Tibial nerve (tissue), 4 donors: ENCODE data around the gene NTSR1. TPM values are rescaled to one million over a fixed set of nuclear protein-coding genes. Genes with fewer than 3 reads are reported as not detected.

ENCODE experiments used
- DNase-seq, 2 donors: peaks; one replicate each; pipeline ENCODE4 v3.0.0-alpha.2; 2019; ENCODE audit warnings: low spot score in 2 of 2
- H3K27ac ChIP-seq, 4 donors: fragments of 200-600 bp; sonication (generic) in 3 of 4; one replicate each; pipeline ENCODE4 v1.5.1; 2017 to 2019; ENCODE audit warnings: mild to moderate bottlenecking in 1 of 4
- H3K27me3 ChIP-seq, 2 donors: fragments of 200-600 bp; sonication (generic) in 1 of 2; one replicate each; pipeline versions ENCODE4 v1.5.1 to v1.6.0; 2017 to 2019
- H3K36me3 ChIP-seq, 3 donors: fragments of 200-600 bp; sonication (generic); one replicate each; pipeline ENCODE4 v1.5.1; 2018 to 2019
- H3K4me1 ChIP-seq, 4 donors: fragments of 200-600 bp; sonication (generic) in 3 of 4; one replicate each; pipeline ENCODE4 v1.5.1; 2017 to 2019
- H3K4me3 ChIP-seq, 4 donors: fragments of 200-600 bp; sonication (generic) in 3 of 4; one replicate each; pipeline ENCODE4 v1.5.1; 2017 to 2019; ENCODE audit warnings: mild to moderate bottlenecking in 1 of 4, moderate library complexity in 1 of 4
- H3K9me3 ChIP-seq, 4 donors: fragments of 200-600 bp; sonication (generic) in 3 of 4; one replicate each; pipeline ENCODE4 v1.5.1; 2017 to 2019
- CTCF ChIP-seq, 5 experiments: fragments of 200-600 bp in 3 of 5; fragments of 450-650 bp in 2 of 5; sonication (generic) in 3 of 5; IDR thresholded peaks; one replicate each; pipeline ENCODE4 v1.5.1; 2016 to 2019; ENCODE audit warnings: antibody characterized with exemption in 5 of 5, mild to moderate bottlenecking in 3 of 5, moderate library complexity in 2 of 5
- EP300 ChIP-seq, 2 donors: sonication (generic); formaldehyde crosslinking; IDR thresholded peaks; one replicate each; pipeline ENCODE4 v1.6.1; 2017; ENCODE audit warnings: antibody characterized with exemption in 2 of 2, mild to moderate bottlenecking in 1 of 2
- POLR2A ChIP-seq, 2 donors: fragments of 450-650 bp; IDR thresholded peaks; one replicate each; pipeline ENCODE4 v1.6.1; 2017; ENCODE audit warnings: antibody characterized with exemption in 2 of 2, mild to moderate bottlenecking in 2 of 2, moderate library complexity in 2 of 2
- WGBS, 2 donors: methylation state at CpG; one replicate each; pipeline ENCODE4 v1.1.5; 2018; 5-methylcytosine and 5-hydroxymethylcytosine counted together
- total RNA-seq, 4 donors: library from RNA; depleted of rRNA; stranded (reverse); fragments of >200 nt; gene quantifications; one replicate each; pipeline ENCODE4 v1.1.0, GENCODE V29; 2016

NTSR1 gene
- total RNA-seq, 4 donors from 2014 or later = 0.30 TPM; not detected in 3

- 82 to 83% methylated on average over 19 to 22 of the region's 24 CpGs for WGBS, 2 donors
- DNase-seq = no peak
- TF ChIP-seq CTCF (IDR thresholded peaks at IDR 0.05) (no peak), EP300 (IDR thresholded peaks at IDR 0.05) (no peak), POLR2A (IDR thresholded peaks at IDR 0.05) (no peak)
Observed at GRCh38 chr20:62701161-62702012, 7.2 kb upstream of the NTSR1 start.

DNA sequence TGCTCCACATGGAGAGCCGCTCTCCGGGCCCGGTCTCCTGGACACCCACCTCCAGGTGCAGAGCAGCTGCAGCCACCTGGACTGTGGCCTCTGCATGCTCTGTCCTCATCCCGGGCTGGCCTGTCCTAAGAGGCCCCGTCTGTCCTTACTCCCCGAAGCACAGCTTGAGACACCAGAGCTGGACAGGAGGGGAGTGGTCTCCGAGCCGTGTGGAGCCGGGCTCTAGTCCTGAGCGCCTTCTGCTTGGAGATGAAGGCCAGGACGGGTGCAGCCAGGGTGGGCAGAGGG, 6.7 kb upstream of the NTSR1 start:
- WGBS, 2 donors = 85 to 89% methylated on average over 10 to 11 of the region's 11 CpGs
- no peak overlapping the region for H3K27ac ChIP-seq
- no peak for DNase-seq

More at GRCh38 chr20:62701161-62702012, 7.2 kb upstream of the NTSR1 start:
- no peak overlapping the region for H3K4me3 ChIP-seq
- H3K27ac ChIP-seq = no peak overlapping the region
- H3K4me1 ChIP-seq = peaks cover 0 to 25% (median 1%) of the 10 kb centered on the region in 4 donors
- no peaks in the 10 kb centered on the region for H3K36me3 ChIP-seq
- no peaks in the 10 kb centered on the region for H3K9me3 ChIP-seq
- H3K27me3 ChIP-seq = peaks cover 0 to under 1% of the 10 kb centered on the region in 2 donors

DNA sequence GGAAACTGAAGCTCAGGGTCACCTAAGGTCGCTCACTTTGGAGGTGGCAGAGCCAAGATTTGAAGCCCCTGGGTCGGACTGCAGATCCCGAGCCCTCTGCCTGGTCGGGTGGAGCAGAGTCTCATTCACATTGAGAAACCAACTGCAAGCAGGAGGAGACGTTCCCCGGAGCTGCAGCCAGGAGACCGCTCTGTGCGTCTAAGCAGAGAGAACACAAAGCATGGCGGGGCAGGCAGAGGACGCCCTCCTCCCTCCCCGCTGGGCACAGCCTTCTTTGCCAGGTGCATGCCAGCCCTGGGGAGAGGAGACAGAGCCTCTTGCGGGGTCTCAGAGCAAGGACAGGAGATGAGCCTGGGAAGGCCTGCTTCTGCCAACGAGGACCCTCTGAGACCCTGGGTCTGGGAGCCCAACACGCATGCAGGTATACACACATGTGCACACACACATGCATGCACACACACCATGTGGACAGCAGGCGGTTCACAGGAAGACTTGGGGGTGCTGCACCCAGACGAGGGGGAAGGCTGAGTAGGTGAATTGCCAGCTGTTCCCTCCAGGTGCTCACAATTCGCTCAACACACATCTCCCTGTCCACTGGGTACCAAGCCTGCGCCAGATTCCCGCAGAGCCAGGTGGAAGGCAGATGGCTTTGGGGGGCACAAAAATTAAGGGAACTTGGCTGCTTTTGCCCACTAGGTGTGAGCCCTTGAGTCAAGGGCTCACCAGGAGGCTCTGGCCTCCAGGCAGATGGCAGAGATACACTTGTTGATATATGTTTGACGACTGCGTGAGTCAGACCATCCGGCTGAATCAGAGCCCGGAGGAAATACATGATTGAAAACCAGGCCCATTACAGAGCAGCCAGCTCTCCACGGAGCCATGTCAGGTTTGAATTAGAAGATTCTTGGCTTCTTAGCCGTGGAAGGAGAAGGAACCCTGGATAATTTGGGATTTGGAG, 5.5 kb upstream of the NTSR1 start:
- WGBS, 2 donors = 85 to 86% methylated on average over 22 to 25 of the region's 25 CpGs
- Histone ChIP-seq H3K9me3 (no peaks in the 10 kb centered on the region), H3K36me3 (no peaks in the 10 kb centered on the region), H3K4me1 (peaks cover 0 to 20% (median 0%) of the 10 kb centered on the region in 4 donors), H3K27me3 (peaks cover 0 to 18% of the 10 kb centered on the region in 2 donors), H3K4me3 (no peak overlapping the region), H3K27ac (no peak overlapping the region)
- TF ChIP-seq CTCF (IDR thresholded peaks at IDR 0.05) (no peak), EP300 (IDR thresholded peaks at IDR 0.05) (no peak), POLR2A (IDR thresholded peaks at IDR 0.05) (no peak)
- DNase-seq = no peak

More for the DNA sequence above, 6.7 kb upstream of the NTSR1 start:
- Histone ChIP-seq H3K4me1 (peaks cover 0 to 23% (median 1%) of the 10 kb centered on the region in 4 donors), H3K27me3 (peaks cover 0 to 6% of the 10 kb centered on the region in 2 donors), H3K9me3 (no peaks in the 10 kb centered on the region), H3K36me3 (no peaks in the 10 kb centered on the region), H3K4me3 (no peak overlapping the region)
- TF ChIP-seq CTCF (IDR thresholded peaks at IDR 0.05) = no peak
- TF ChIP-seq EP300 (IDR thresholded peaks at IDR 0.05) = no peak
- no peak for TF ChIP-seq POLR2A (IDR thresholded peaks at IDR 0.05)

GRCh38 chr20:62703853-62704228, 4.8 kb upstream of the NTSR1 start:
- no peaks in the 10 kb centered on the region for H3K36me3 ChIP-seq
- no peak for DNase-seq
- no peak overlapping the region for H3K4me3 ChIP-seq
- peaks cover 0 to 27% (median 0%) of the 10 kb centered on the region in 4 donors for H3K4me1 ChIP-seq
- no peaks in the 10 kb centered on the region for H3K9me3 ChIP-seq
- WGBS, 2 donors = 75 to 80% methylated on average over 5 of the region's 5 CpGs
- peaks cover 0 to 23% of the 10 kb centered on the region in 2 donors for H3K27me3 ChIP-seq
- TF ChIP-seq POLR2A (IDR thresholded peaks at IDR 0.05) = no peak
- TF ChIP-seq CTCF (IDR thresholded peaks at IDR 0.05) = no peak
- no peak for TF ChIP-seq EP300 (IDR thresholded peaks at IDR 0.05)
- H3K27ac ChIP-seq = no peak overlapping the region
